H1 (cell line): Measurements from ENCODE around the gene PSTK. TPM values are rescaled to one million over a fixed set of nuclear protein-coding genes. Genes with fewer than 3 reads are reported as not detected.

Experiments used
- CTCF ChIA-PET: fragments of 300-600 bp; sonication (Branson Sonifier 250); formaldehyde crosslinking; loops from one replicate; lab custom pipeline; 2021; ENCODE audit not compliant: partially characterized antibody; lab: Charles Lee
- POLR2A ChIA-PET: fragments of 300-600 bp; sonication (Branson Sonifier 250); formaldehyde crosslinking; loops from one replicate; lab custom pipeline; 2021; ENCODE audit warnings: inconsistent platforms; ENCODE audit not compliant: partially characterized antibody; lab: Charles Lee
- DNase-seq, 2 experiments: peaks; one replicate each; pipeline versions ENCODE4 v3.0.0 to v3.0.0-alpha.2; 2010 to 2022; ENCODE audit warnings: low spot score in 2 of 2, low read depth in 1 of 2, mixed read lengths in 1 of 2
- FAIRE-seq: peaks from 2 replicates; lab custom pipeline; 2011; peaks lifted over from hg19 to GRCh38; lab: Jason Lieb, UNC
- H2AFZ ChIP-seq: 2 replicates; pipeline ENCODE4 v1.8.1; 2012; ENCODE audit warnings: low read length, inconsistent platforms
- H2AK5ac ChIP-seq: 2 replicates; pipeline ENCODE4 v1.6.1; 2013; ENCODE audit warnings: low read depth, low read length
- H2BK120ac ChIP-seq: replicated peaks from 2 replicates; pipeline ENCODE3; 2013; ENCODE audit warnings: low read depth, low read length, inconsistent platforms
- H2BK12ac ChIP-seq: 2 replicates; pipeline ENCODE4 v1.6.1; 2013; ENCODE audit warnings: low read depth, low read length
- H2BK15ac ChIP-seq: 2 replicates; pipeline ENCODE4 v1.6.1; 2013; ENCODE audit warnings: low read length
- H2BK20ac ChIP-seq: 2 replicates; pipeline ENCODE4 v1.6.1; 2013; ENCODE audit warnings: low read length
- H2BK5ac ChIP-seq: 2 replicates; pipeline ENCODE4 v1.6.1; 2013; ENCODE audit warnings: low read depth, low read length
- H3K14ac ChIP-seq: 2 replicates; pipeline ENCODE4 v1.6.1; 2013; ENCODE audit warnings: inconsistent platforms; ENCODE audit not compliant: insufficient read length
- H3K18ac ChIP-seq: 2 replicates; pipeline ENCODE4 v1.6.1; 2013; ENCODE audit warnings: low read length; ENCODE audit errors: extremely low read depth
- H3K23ac ChIP-seq: 2 replicates; pipeline ENCODE4 v1.6.1; 2013; ENCODE audit warnings: inconsistent platforms; ENCODE audit not compliant: insufficient read length
- H3K23me2 ChIP-seq: 2 replicates; pipeline ENCODE4 v1.6.1; 2013; ENCODE audit warnings: low read depth, low read length
- H3K27ac ChIP-seq: 2 replicates; pipeline ENCODE4 v1.6.1; 2011; ENCODE audit warnings: low read depth, low read length, inconsistent platforms
- H3K27me3 ChIP-seq, 4 experiments: replicated peaks in 1 of 4; 1 replicate in 1 of 4; 2 replicates in 3 of 4; pipeline versions ENCODE4 v1.6.1 to v1.8.1; 2011 to 2013; ENCODE audit warnings: low read length in 3 of 4, mild to moderate bottlenecking in 3 of 4, inconsistent platforms in 2 of 4, mixed read lengths in 2 of 4, moderate library complexity in 1 of 4; ENCODE audit not compliant: control insufficient read depth in 3 of 4, insufficient read depth in 3 of 4; ENCODE audit errors: extremely low read depth in 1 of 4
- H3K36me3 ChIP-seq, 4 experiments: 2 replicates each; pipeline versions ENCODE4 v1.6.1 to v1.8.1; 2011 to 2013; ENCODE audit warnings: mild to moderate bottlenecking in 4 of 4, low read length in 3 of 4, moderate library complexity in 2 of 4, control low read depth in 1 of 4, inconsistent platforms in 1 of 4; ENCODE audit not compliant: insufficient read depth in 4 of 4, control insufficient read depth in 2 of 4
- H3K4ac ChIP-seq: replicated peaks from 2 replicates; pipeline ENCODE3; 2013; ENCODE audit warnings: low read length, low read depth, mixed read lengths, inconsistent platforms; ENCODE audit not compliant: insufficient read length
- H3K4me1 ChIP-seq, 4 experiments: replicated peaks in 1 of 4; 1 replicate in 1 of 4; 2 replicates in 3 of 4; pipeline versions ENCODE4 v1.6.1 to v1.8.1; 2011 to 2013; ENCODE audit warnings: low read length in 3 of 4, inconsistent platforms in 2 of 4, mixed read lengths in 1 of 4; ENCODE audit not compliant: insufficient read depth in 4 of 4, control insufficient read depth in 3 of 4
- H3K4me2 ChIP-seq, 2 experiments: 2 replicates each; pipeline versions ENCODE4 v1.6.1 to v1.8.1; 2011 to 2013; ENCODE audit warnings: low read depth in 2 of 2, low read length in 2 of 2, control low read depth in 1 of 2, inconsistent platforms in 1 of 2, mild to moderate bottlenecking in 1 of 2; ENCODE audit not compliant: insufficient read depth in 1 of 2
- H3K4me3 ChIP-seq, 4 experiments: fragments of 200-600, 300-600 bp in 1 of 4; sonication (generic), shearing (Covaris generic), sonication (Bioruptor Twin) in 1 of 4; 2 replicates each; pipeline versions ENCODE4 v1.5.1 to v1.8.1; 2011 to 2016; ENCODE audit warnings: low read length in 4 of 4, low read depth in 3 of 4, control low read depth in 2 of 4, inconsistent platforms in 2 of 4, mild to moderate bottlenecking in 2 of 4, mixed read lengths in 1 of 4, moderate library complexity in 1 of 4; ENCODE audit not compliant: insufficient read depth in 2 of 4; ENCODE audit errors: extremely low read depth in 1 of 4
- H3K56ac ChIP-seq: replicated peaks from 2 replicates; pipeline ENCODE3; 2013; ENCODE audit warnings: low read depth, mild to moderate bottlenecking, mixed read lengths, low read length, inconsistent platforms; ENCODE audit not compliant: insufficient read length
- H3K79me1 ChIP-seq: 2 replicates; pipeline ENCODE4 v1.6.1; 2013; ENCODE audit warnings: low read depth, low read length, control low read depth
- H3K79me2 ChIP-seq, 2 experiments: 2 replicates each; pipeline versions ENCODE4 v1.6.1 to v1.8.1; 2012 to 2013; ENCODE audit warnings: low read length in 2 of 2, mild to moderate bottlenecking in 2 of 2, inconsistent platforms in 1 of 2; ENCODE audit not compliant: insufficient read depth in 2 of 2, control insufficient read depth in 1 of 2
- H3K9ac ChIP-seq, 4 experiments: replicated peaks in 1 of 4; 1 replicate in 1 of 4; 2 replicates in 3 of 4; pipeline versions ENCODE4 v1.6.1 to v1.8.1; 2011 to 2013; ENCODE audit warnings: low read depth in 3 of 4, low read length in 3 of 4, control low read depth in 2 of 4, mild to moderate bottlenecking in 2 of 4, moderate library complexity in 2 of 4, inconsistent platforms in 1 of 4; ENCODE audit errors: extremely low read depth in 1 of 4
- H3K9me3 ChIP-seq, 2 experiments: 2 replicates each; pipeline versions ENCODE4 v1.6.1 to v1.8.1; 2012 to 2013; ENCODE audit warnings: mild to moderate bottlenecking in 2 of 2, moderate library complexity in 2 of 2, control low read depth in 1 of 2, inconsistent platforms in 1 of 2, low read depth in 1 of 2, low read length in 1 of 2, mixed read lengths in 1 of 2; ENCODE audit not compliant: insufficient read depth in 2 of 2
- H4K20me1 ChIP-seq, 2 experiments: replicated peaks in 1 of 2; 2 replicates each; pipeline versions ENCODE3 to v1.8.1; 2011 to 2013; ENCODE audit warnings: inconsistent platforms in 2 of 2, low read length in 2 of 2, mild to moderate bottlenecking in 1 of 2; ENCODE audit not compliant: insufficient read depth in 2 of 2, control insufficient read depth in 1 of 2
- H4K5ac ChIP-seq: 2 replicates; pipeline ENCODE4 v1.6.1; 2013; ENCODE audit warnings: low read length, low read depth, mixed read lengths, inconsistent platforms; ENCODE audit not compliant: insufficient read length
- H4K8ac ChIP-seq: 2 replicates; pipeline ENCODE4 v1.8.0; 2013; ENCODE audit warnings: mild to moderate bottlenecking, moderate library complexity, low read length, inconsistent platforms; ENCODE audit not compliant: insufficient read depth; ENCODE audit errors: extremely low read depth
- H4K91ac ChIP-seq: replicated peaks from 2 replicates; pipeline ENCODE3; 2013; ENCODE audit warnings: low read length, mixed read lengths, inconsistent platforms; ENCODE audit not compliant: insufficient read length
- BACH1 ChIP-seq: IDR thresholded peaks from 2 replicates; pipeline ENCODE4 v1.6.1; 2012; ENCODE audit warnings: low read length, improper control_type of control experiment
- BCL11A ChIP-seq, 2 experiments: IDR thresholded peaks; one replicate each; pipeline ENCODE4 v1.6.1; 2011; ENCODE audit warnings: low read depth in 2 of 2, low read length in 2 of 2, mild to moderate bottlenecking in 2 of 2
- CREB1 ChIP-seq: IDR thresholded peaks from 2 replicates; pipeline ENCODE4 v1.6.1; 2012; ENCODE audit warnings: inconsistent platforms
- EGR1 ChIP-seq: IDR thresholded peaks from 2 replicates; pipeline ENCODE4 v1.6.1; 2011; ENCODE audit warnings: low read depth, low read length, borderline replicate concordance
- EP300 ChIP-seq, 2 experiments: IDR thresholded peaks; 1 replicate in 1 of 2; 2 replicates in 1 of 2; pipeline ENCODE4 v1.6.1; 2011 to 2012; ENCODE audit warnings: low read depth in 2 of 2, low read length in 2 of 2, mild to moderate bottlenecking in 2 of 2, borderline replicate concordance in 1 of 2, inconsistent platforms in 1 of 2, moderate library complexity in 1 of 2
- FOSL1 ChIP-seq: IDR thresholded peaks from 2 replicates; pipeline ENCODE4 v1.6.1; 2011; ENCODE audit warnings: mild to moderate bottlenecking, low read depth, low read length, moderate library complexity; ENCODE audit not compliant: insufficient read depth
- GTF2F1 ChIP-seq: IDR thresholded peaks from 2 replicates; pipeline ENCODE4 v1.6.1; 2012; ENCODE audit warnings: low read depth, low read length, improper control_type of control experiment, borderline replicate concordance
- KDM5A ChIP-seq: fragments of 200-600 bp; IDR thresholded peaks from 2 replicates; pipeline ENCODE4 v1.7.1; 2012; ENCODE audit warnings: mild to moderate bottlenecking, low read length, inconsistent platforms, mixed read lengths
- NANOG ChIP-seq: IDR thresholded peaks from 2 replicates; pipeline ENCODE4 v1.6.1; 2011; ENCODE audit warnings: low read length, low read depth, mild to moderate bottlenecking, inconsistent platforms; ENCODE audit not compliant: insufficient read depth, poor library complexity, severe bottlenecking
- RFX5 ChIP-seq: IDR thresholded peaks from 2 replicates; pipeline ENCODE4 v1.6.1; 2011; ENCODE audit warnings: low read depth, low read length, improper control_type of control experiment, borderline replicate concordance
- SAP30 ChIP-seq: fragments of 300-600 bp; sonication (generic); IDR thresholded peaks from 2 replicates; pipeline ENCODE4 v1.7.1; 2012; ENCODE audit warnings: low read length, moderate library complexity, mild to moderate bottlenecking, inconsistent platforms; ENCODE audit not compliant: insufficient read depth, insufficient replicate concordance
- SP1 ChIP-seq: IDR thresholded peaks from 2 replicates; pipeline ENCODE4 v1.6.1; 2011; ENCODE audit warnings: low read depth, low read length
- SP4 ChIP-seq: IDR thresholded peaks from 2 replicates; pipeline ENCODE4 v1.6.1; 2012; ENCODE audit warnings: low read length, inconsistent platforms
- YY1 ChIP-seq: IDR thresholded peaks from 2 replicates; pipeline ENCODE4 v1.6.1; 2011; ENCODE audit warnings: low read depth, mild to moderate bottlenecking, low read length
- WGBS, 2 experiments: shearing (Covaris generic) in 1 of 2; methylation state at CpG; one replicate each; pipeline versions ENCODE4 v1.1.6 to v1.1.7; 2013 to 2015; ENCODE audit warnings: low lambda C conversion rate in 2 of 2, mixed read lengths in 2 of 2, inconsistent platforms in 1 of 2, low coverage in 1 of 2, missing lambda C conversion rate in 1 of 2; ENCODE audit not compliant: insufficient replicate concordance in 2 of 2, insufficient coverage in 1 of 2, insufficient read length in 1 of 2; ENCODE audit errors: extremely low coverage in 1 of 2, missing lambda C conversion rate in 1 of 2; 5-methylcytosine and 5-hydroxymethylcytosine counted together
- polyA plus RNA-seq, 7 experiments: library from polyadenylated mRNA; depleted of rRNA in 3 of 7; stranded (reverse) in 5 of 7; unstranded in 2 of 7; fragments of >200 nt in 5 of 7; fragments of 200-250 nt in 2 of 7; gene quantifications; 1 replicate in 5 of 7; 2 replicates in 1 of 7; 4 replicates in 1 of 7; pipeline versions ENCODE4 v1.2.1 to v1.2.3, GENCODE V29; 2011 to 2013; ENCODE audit warnings: missing spikeins in 2 of 7, mixed read lengths in 2 of 7
- total RNA-seq: library from RNA; stranded (reverse); fragmentation: NEBNext Ultra II Directional; extraction: Animal tissue kit (Norgen Biotek cat#: 25700); gene quantifications from 2 replicates; pipeline ENCODE4 v1.2.1, GENCODE V29; 2021
- TF ChIP-seq, protein P1 (sequence below): IDR thresholded peaks from 2 replicates; pipeline ENCODE4 v1.6.1; 2012; ENCODE audit warnings: inconsistent platforms

The PSTK gene
- total and polyA plus RNA-seq, 2 of the 8 experiments (the other 6 are each of a cell fraction or from before 2014, with no cell fraction given): 4.4 to 6.6 TPM

DNA sequence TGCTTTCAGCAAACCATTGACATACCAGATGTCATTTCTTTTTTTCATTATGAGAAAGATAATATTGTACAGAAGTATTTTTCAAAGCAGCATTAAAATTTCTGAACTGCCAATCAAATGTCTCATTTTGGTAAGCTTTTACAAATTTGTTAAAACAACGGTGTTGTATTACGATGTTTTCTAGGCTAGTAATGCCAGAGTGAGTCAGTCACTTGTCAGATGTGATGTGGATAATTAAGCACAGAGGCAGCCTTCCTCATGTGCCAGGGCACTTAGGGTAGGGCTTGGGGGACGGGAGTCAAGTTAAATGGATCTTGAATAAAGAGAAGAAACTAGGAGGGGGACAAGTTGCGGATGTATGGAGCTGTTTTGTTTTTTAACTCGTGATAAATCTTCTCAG is 10.1 kb downstream of the PSTK start:
- Histone ChIP-seq H2BK20ac (no peak overlapping the region), H2AFZ (no peak overlapping the region), H3K4me2 (no peak overlapping the region), H2BK12ac (no peak overlapping the region), H3K79me2 (no peaks in the 10 kb centered on the region), H3K27ac (no peak overlapping the region), H3K9ac (no peak overlapping the region), H4K91ac (no peak overlapping the region), H4K20me1 (no peaks in the 10 kb centered on the region), H3K9me3 (no peaks in the 10 kb centered on the region), H3K79me1 (no peaks in the 10 kb centered on the region), H3K27me3 (no peaks in the 10 kb centered on the region), H3K18ac (no peak overlapping the region), H3K4me1 (no peaks in the 10 kb centered on the region), H2BK15ac (no peak overlapping the region), H2BK120ac (no peak overlapping the region), H4K8ac (no peak overlapping the region), H3K56ac (no peak overlapping the region), H3K23ac (no peak overlapping the region), H3K4ac (no peak overlapping the region), H3K4me3 (no peak overlapping the region), H2AK5ac (no peak overlapping the region), H3K23me2 (no peaks in the 10 kb centered on the region), H2BK5ac (no peak overlapping the region), H4K5ac (no peak overlapping the region), H3K14ac (no peak overlapping the region), H3K36me3 (peaks cover 2 to 20% (median 6%) of the 10 kb centered on the region in 4 experiments; a peak in 6 of 8 replicates)
- FAIRE-seq (no peak), DNase-seq (no peak)
- ChIA-PET CTCF (interaction anchor here (4.5 kb wide), 1 partner anchor 9 kb away, joined by 31 read pairs; the partner anchor contains the start of gene PSTK), POLR2A (interaction anchor here (0.5 to 1.5 kb wide), 2 partner anchors 9 to 15 kb away, joined by 4 to 5 read pairs; no protein-coding TSS in a partner anchor)
- 65% methylated on average over 5 of the region's 5 CpGs; no CpG with 5 or more reads in 1 of the 2 experiments for WGBS, 2 experiments
- TF ChIP-seq FOSL1 (no peak), BACH1 (no peak), KDM5A (no peak), EGR1 (no peak), SAP30 (no peak), YY1 (no peak), NANOG (no peak), SP4 (no peak), BCL11A (IDR thresholded peaks at IDR 0.05; ENCODE audit: low read depth in 2 of 2, low read length in 2 of 2) (no peak), RFX5 (no peak), GTF2F1 (no peak), SP1 (no peak), EP300 (IDR thresholded peaks at IDR 0.05; ENCODE audit: borderline replicate concordance in 1 of 2, low read depth in 2 of 2, low read length in 2 of 2) (no peak), CREB1 (no peak)
- TF ChIP-seq, protein P1, sequence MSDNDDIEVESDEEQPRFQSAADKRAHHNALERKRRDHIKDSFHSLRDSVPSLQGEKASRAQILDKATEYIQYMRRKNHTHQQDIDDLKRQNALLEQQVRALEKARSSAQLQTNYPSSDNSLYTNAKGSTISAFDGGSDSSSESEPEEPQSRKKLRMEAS: no peak
